Mammary epithelial cell (primary cell): Measurements from ENCODE around the gene HEATR5A.

ENCODE experiments used
- CTCF ChIP-seq, 2 donors: IDR thresholded peaks in 1 of 2; conservative IDR thresholded peaks in 1 of 2; 2 replicates each; pipeline ENCODE4 v1.5.1; 2011 to 2012; ENCODE audit warnings: inconsistent platforms in 2 of 2, low read length in 2 of 2, mild to moderate bottlenecking in 2 of 2, control low read depth in 1 of 2, low read depth in 1 of 2; ENCODE audit not compliant: insufficient read depth in 1 of 2; ENCODE audit errors: extremely low read depth in 1 of 2
- EZH2 ChIP-seq: IDR thresholded peaks from 2 replicates; pipeline ENCODE4 v1.6.1; 2012; ENCODE audit warnings: low read length, inconsistent platforms, borderline replicate concordance

- TF ChIP-seq EZH2 (no peak), CTCF (conservative IDR thresholded peaks at IDR 0.05 in 1 of 2, IDR thresholded peaks at IDR 0.05 in 1 of 2; ENCODE audit: extremely low read depth in 1 of 2, insufficient read depth in 1 of 2, low read depth in 1 of 2, low read length in 2 of 2) (no peak)
Observed at GRCh38 chr14:31336646-31337045, 83.7 kb downstream of the HEATR5A start.
